OCI-M2 (cell line): Measurements from ENCODE around the gene GPNMB.

ENCODE experiments used
- DNase-seq: peaks from one replicate; lab custom pipeline; 2025; ENCODE audit not compliant: unreplicated experiment; lab: John Stamatoyannopoulos, UW

GPNMB gene

GRCh38 chr7:23228412-23228811 is 18.2 kb upstream of the GPNMB start:
- no peak for DNase-seq

- DNase-seq = no peak
These were observed 15.9 kb upstream of the GPNMB start for GRCh38 chr7:23230641-23231101.

- DNase-seq = no peak
These were observed 13.6 kb upstream of the GPNMB start for GRCh38 chr7:23232966-23233365.

DNA sequence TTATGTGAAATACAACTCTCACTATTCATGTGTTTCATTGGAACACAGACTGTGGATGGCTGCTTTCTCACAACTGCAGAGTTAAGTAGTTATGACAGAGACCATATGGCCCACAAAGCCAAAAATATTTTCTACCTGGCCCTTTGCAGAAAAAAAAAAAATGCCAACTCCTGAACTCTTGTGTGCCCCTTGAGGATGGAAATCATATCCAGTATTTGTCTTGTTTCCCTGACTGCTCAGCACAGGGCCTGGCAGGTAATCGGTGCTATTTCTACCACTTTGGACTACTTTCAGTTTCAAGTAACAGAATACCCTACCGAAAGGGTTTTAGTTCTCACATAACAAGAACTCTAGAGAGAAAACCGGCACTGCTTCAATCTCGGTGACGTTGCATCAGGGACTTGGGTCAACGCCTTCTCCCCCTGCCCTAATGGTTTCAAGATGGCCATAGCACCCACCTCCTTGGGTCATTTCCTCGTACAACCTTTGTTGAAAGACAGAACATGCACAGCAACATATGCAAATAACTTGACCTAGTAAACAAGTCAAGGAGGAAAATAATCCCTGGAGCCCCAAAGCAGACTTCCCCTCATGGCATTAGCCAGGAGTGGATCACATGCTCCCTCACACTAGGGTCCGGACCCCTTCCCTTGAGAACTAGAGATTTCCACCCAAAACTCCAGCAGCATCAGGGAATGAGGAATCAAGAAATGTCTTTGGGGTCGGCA is 11.8 kb upstream of the GPNMB start:
- DNase-seq = no peak

DNA sequence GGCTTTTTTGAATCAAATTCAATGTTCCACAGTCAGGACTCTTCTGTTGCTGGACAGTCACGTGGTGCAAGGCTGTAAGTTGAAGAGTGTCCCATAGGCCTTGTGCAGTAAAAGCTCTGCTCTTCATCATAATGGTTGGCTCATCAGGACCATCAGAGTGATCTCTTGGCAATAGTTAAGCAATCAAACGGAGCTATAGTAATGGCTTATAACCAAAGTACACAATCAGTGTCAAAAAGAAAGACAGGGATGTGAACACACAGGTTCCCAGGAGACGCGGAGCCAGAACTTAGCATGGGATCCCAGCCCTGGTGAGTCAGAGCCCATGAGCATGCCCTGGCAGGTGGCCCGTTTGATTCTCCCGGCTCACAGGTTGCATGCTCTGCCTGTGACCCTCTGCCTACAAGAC is 10.8 kb upstream of the GPNMB start:
- DNase-seq = no peak

DNA sequence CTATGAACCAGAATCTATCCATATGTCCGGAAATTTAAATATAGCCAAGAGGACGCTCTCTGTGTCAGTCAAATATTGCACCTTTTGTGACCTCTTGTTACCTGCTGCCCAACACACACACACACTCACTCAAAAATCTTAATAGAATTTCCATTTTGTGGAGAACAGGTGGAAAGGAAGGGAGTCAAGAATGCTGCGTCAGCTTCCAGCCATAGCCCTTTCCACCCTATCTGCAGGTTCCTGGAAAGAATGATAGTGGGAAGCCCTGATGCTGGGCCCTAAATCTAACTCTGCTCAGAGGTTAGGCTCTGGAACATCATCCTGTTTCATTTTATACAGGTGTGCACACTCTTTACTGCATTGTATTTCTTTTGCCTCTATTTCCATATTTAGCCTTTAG is 9.6 kb upstream of the GPNMB start:
- no peak for DNase-seq

- no peak for DNase-seq
These were observed 7.5 kb upstream of the GPNMB start for GRCh38 chr7:23238983-23239652.

DNA sequence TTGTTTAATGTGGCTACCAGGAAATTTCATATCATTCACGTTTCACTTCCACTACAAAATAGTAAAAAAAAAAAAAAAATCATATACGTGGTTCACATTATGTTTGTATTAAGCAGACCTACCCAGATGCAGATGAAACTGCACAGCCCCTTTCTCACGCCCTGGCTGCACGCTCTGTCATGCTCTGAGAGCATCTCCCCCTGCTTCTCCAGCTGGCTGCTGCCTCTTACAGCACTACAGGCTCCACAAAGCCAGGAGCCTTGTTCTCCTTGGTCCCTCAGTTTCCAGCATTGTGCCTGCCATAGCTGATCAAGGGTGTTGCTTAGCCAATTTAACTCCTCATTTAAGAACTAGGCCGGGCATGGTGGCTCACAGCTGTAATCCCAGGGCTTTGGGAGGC is 6.9 kb upstream of the GPNMB start:
- no peak for DNase-seq

DNA sequence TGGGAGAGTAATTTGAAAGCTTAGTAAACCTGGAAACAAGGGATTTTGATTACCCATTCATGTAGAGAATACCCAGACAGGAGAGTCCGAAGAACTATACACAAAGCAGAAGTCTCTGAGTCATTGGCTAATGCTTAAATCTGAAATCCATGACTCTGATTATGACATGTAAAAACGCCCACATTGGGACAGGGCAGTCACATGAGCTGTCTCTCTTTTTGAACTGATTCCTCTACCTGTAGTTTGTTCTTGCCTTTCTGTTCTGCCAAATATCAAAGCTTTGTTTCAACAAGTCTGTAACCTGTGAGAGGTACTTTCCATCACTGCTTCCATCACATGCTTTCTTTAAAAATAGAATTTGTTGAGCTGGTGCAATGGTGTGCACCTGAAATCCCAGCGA is 4.3 kb upstream of the GPNMB start:
- no peak for DNase-seq

GRCh38 chr7:23242935-23243334 is 3.6 kb upstream of the GPNMB start:
- DNase-seq = no peak

GRCh38 chr7:23247046-23247602 is 549 bp downstream of the GPNMB start:
- no peak for DNase-seq

DNA sequence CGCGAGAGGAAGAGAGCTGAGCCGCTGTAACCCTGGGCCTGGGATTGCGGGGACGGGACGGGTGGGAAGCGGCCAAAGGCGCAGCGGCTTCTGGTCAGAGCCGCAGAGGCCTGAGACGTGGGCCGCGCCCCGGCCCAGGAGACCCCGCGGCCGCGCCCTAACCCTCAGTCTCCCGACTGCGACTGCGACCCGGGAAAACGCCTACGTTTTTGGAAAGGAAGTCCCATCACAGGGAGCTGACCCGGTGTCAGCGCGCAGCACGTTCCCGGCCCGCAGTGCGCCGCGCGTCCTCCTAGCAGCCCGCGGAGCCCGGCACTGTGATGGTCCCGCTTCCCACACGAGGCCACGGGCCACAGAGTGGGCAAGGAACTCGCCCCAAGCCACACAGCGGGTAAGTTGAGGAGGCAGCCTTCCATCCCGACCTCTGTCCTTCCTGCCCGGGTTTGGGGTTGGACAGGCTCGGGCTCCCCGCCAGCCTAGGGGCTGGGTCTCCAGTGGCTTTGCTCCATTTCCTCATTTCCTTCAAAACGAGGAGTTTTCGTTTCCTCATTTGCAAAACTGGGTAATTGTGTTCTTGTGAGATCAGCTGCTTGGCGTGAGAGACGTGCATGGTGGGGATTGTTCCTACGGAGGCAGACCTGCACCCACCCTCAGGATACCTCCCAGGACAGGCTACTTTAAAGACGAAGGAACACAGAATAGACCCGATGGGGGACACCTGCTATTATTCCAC is 1.2 kb downstream of the GPNMB start:
- no peak for DNase-seq

GRCh38 chr7:23249486-23249885 is 2.9 kb downstream of the GPNMB start:
- DNase-seq = no peak

DNA sequence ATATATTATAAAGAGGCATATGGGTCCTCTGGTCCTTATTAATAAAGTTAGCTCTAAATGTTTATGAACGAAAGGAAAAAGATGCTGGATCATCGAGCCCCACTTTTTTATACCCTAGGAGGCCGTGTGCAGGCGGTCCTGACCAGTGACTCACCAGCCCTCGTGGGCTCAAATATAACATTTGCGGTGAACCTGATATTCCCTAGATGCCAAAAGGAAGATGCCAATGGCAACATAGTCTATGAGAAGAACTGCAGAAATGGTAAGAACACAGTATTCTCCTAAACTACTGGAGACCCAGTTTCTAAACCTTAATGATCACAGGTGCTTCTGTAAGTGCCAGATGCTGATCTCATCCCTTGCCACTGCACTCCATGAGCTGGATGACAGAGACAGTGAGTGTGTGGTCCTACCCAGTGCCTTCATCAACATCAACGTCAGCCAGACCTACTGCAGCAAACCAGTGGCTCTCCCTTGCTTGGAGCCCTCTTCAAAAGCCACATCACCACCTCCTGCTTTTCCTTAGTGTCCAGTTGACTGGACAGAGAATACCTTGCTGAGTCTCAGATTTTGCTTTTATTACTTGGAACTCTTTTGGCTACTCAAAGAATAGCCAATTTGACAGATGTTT is 7.6 kb downstream of the GPNMB start:
- no peak for DNase-seq

DNA sequence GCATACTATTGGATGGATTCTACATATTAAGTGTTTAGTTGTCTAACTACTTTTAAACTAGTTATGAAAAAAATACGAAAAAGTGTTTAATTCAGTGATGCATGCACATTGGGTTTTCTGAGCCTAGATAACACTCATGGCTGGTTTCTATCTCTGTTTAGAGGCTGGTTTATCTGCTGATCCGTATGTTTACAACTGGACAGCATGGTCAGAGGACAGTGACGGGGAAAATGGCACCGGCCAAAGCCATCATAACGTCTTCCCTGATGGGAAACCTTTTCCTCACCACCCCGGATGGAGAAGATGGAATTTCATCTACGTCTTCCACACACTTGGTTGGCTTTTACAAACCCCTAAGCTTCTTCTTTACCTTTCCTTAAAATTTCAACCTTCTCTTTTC is 10.2 kb downstream of the GPNMB start:
- DNase-seq = no peak

GRCh38 chr7:23260371-23260770 is 13.8 kb downstream of the GPNMB start:
- no peak for DNase-seq

DNA sequence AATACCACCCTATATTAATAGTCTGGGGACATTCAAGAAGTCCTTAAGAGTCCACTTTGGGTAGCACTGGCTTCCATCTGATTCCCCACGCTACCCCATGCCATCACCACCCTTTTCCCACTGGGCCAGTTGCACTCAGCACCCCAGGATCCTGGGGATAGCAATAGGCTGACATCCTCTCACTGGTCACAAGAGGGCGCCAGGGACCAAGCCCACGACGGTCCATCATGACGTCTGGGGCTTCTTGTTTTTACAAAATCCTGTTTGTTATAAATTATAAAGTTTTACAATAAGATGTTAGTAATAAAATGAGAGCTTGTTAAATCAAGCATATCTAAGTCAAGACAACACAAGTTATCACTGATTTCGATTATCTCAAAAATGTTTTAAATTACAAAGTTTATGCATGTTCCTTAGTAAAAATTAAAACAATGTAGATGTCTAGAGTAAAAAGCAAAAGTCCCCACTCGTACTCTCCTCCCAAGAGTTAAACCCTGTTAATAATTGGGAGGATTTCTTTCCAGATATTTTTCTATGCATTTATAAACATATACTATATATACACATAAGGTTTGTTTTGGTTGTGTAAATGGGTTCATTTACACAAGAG is 15.4 kb downstream of the GPNMB start:
- peak; percentile 15 for DNase-seq

- DNase-seq = no peak
These were observed 18.4 kb downstream of the GPNMB start for GRCh38 chr7:23264916-23265458.

GRCh38 chr7:23266918-23267317 is 20.3 kb downstream of the GPNMB start:
- DNase-seq = no peak

- no peak for DNase-seq
These were observed 20.8 kb downstream of the GPNMB start for GRCh38 chr7:23267357-23267756.

DNA sequence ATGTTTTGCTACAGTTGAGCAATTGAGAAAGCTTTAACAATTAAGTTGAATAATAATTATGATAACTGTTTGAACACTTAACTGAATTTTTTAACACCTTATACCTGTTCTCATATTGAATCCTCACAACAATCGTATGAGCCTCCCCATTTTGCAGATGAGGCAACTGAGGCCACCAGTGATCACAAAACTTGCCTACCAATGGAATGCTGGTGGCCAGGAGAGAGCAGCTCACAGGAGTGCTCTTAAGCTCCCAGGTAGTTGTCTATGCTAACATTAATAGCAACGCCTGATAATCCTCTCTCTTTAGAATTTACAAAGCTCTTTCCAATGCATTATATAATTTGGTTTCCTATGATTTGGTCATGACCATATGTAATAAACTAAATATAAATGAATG is 21.6 kb downstream of the GPNMB start:
- no peak for DNase-seq
